Body of pancreas (tissue), 4 donors: ENCODE measurements around the gene ZNF888. TPM values are rescaled to one million over a fixed set of nuclear protein-coding genes. Genes with fewer than 3 reads are reported as not detected.

Source experiments
- ATAC-seq: fragments of 150-250 bp; one replicate; pipeline ENCODE4 v1.9.1; 2016
- DNase-seq, 4 donors: peaks; one replicate each; pipeline ENCODE4 v3.0.0-alpha.2; 2019
- H3K27ac ChIP-seq, 4 donors: fragments of 200-600 bp; sonication (generic); 1 replicate in 3 of 4; 2 replicates in 1 of 4; pipeline versions ENCODE4 v1.5.1 to v1.6.1; 2016 to 2019; ENCODE audit warnings: mild to moderate bottlenecking in 1 of 4, mixed read lengths in 1 of 4, moderate library complexity in 1 of 4
- H3K27me3 ChIP-seq, 2 donors: fragments of 200-600 bp; sonication (generic); one replicate each; pipeline ENCODE4 v1.6.0; 2016; ENCODE audit warnings: mild to moderate bottlenecking in 1 of 2
- H3K36me3 ChIP-seq, 2 donors: fragments of 200-600 bp; sonication (generic); replicated peaks in 1 of 2; 2 replicates each; pipeline ENCODE4 v1.5.1; 2016; ENCODE audit warnings: low read depth in 2 of 2; ENCODE audit not compliant: insufficient read depth in 1 of 2
- H3K4me1 ChIP-seq: fragments of 200-600 bp; sonication (generic); one replicate; pipeline ENCODE4 v1.6.0; 2016
- H3K4me3 ChIP-seq, 2 donors: fragments of 200-600 bp; sonication (generic); 1 replicate in 1 of 2; 2 replicates in 1 of 2; pipeline ENCODE4 v1.5.1; 2016 to 2019
- H3K9me3 ChIP-seq, 3 donors: fragments of 200-600 bp; sonication (generic); 1 replicate in 2 of 3; 2 replicates in 1 of 3; pipeline ENCODE4 v1.5.1; 2016
- CTCF ChIP-seq, 7 experiments: fragments of 450-650 bp in 4 of 7; fragments of 200-600 bp in 3 of 7; sonication (generic) in 3 of 7; IDR thresholded peaks; one replicate each; pipeline ENCODE4 v1.5.1; 2016 to 2019; ENCODE audit warnings: antibody characterized with exemption in 7 of 7
- POLR2A ChIP-seq, 3 donors: fragments of 450-650 bp; IDR thresholded peaks; one replicate each; pipeline ENCODE4 v1.6.1; 2016; ENCODE audit warnings: antibody characterized with exemption in 3 of 3, mild to moderate bottlenecking in 2 of 3
- WGBS, 2 donors: methylation state at CpG; one replicate each; pipeline ENCODE4 v1.1.5; 2017; 5-methylcytosine and 5-hydroxymethylcytosine counted together
- intact Hi-C: fragments of 100-400 bp; cut with DNase I; formaldehyde crosslinking; loops from one replicate; pipeline ENCODE4 v1.15.1; 2023
- total RNA-seq, 2 donors: library from RNA; depleted of rRNA; stranded (reverse); fragments of >200 nt; gene quantifications; one replicate each; pipeline ENCODE4 v1.1.0, GENCODE V29; 2016

The ZNF888 gene
- total RNA-seq = 1 to 10 TPM; 6.3 to 6.7 TPM

GRCh38 chr19:52922841-52923777 is at the start of gene ZNF888:
Gene ZNF888 (minus strand): TSS chr19:52923428. CDS start chr19:52917873, 5,555 bp downstream.
- Histone ChIP-seq H3K4me1 (peaks cover 22% of the 10 kb centered on the region), H3K4me3 (peak within 1 kb of the TSS; percentile 28 to 59), H3K9me3 (no peaks in the 10 kb centered on the region), H3K27me3 (no peaks in the 10 kb centered on the region), H3K27ac (peak within 1 kb of the TSS; percentile 55 to 93 (median 85)), H3K36me3 (peaks cover 0 to under 1% of the 10 kb centered on the region in 2 donors)
- intact Hi-C loops = no loop called here
- WGBS, 2 donors = 1% methylated on average over 38 to 55 of the region's 55 CpGs
- TF ChIP-seq POLR2A (IDR thresholded peaks at IDR 0.05) (peak; percentile 42 to 79 (median 78)), CTCF (IDR thresholded peaks at IDR 0.05) (no peak)
- ATAC-seq = peak; percentile 99
- DNase-seq = peak; percentile 90 to 93 (median 92)

GRCh38 chr19:52967772-52968171 is 44.5 kb upstream of the ZNF888 start:
- DNase-seq (no peak), ATAC-seq (no peak)
- no peaks in the 10 kb centered on the region for H3K9me3 ChIP-seq
- 85 to 87% methylated on average over 2 of the region's 2 CpGs for WGBS, 2 donors
- H3K36me3 ChIP-seq = no peaks in the 10 kb centered on the region
- H3K4me3 ChIP-seq = no peak overlapping the region
- H3K4me1 ChIP-seq = peaks cover 8% of the 10 kb centered on the region
- TF ChIP-seq CTCF (IDR thresholded peaks at IDR 0.05) = no peak
- H3K27ac ChIP-seq = no peak overlapping the region
- no peaks in the 10 kb centered on the region for H3K27me3 ChIP-seq
- intact Hi-C loops = no loop called here

- H3K9me3 ChIP-seq = peaks cover 0 to 19% (median 0%) of the 10 kb centered on the region in 3 donors
- no peaks in the 10 kb centered on the region for H3K27me3 ChIP-seq
- H3K4me3 ChIP-seq = peak overlapping the region; percentile 17 to 21
- WGBS, 2 donors = 4 to 5% methylated on average over 12 of the region's 12 CpGs
- H3K27ac ChIP-seq = peak overlapping the region; percentile 63 to 86 (median 76)
- peak; percentile 11 for ATAC-seq
- TF ChIP-seq POLR2A (IDR thresholded peaks at IDR 0.05) (no peak), CTCF (IDR thresholded peaks at IDR 0.05) (no peak)
- intact Hi-C loops = no loop called here
- H3K36me3 ChIP-seq = no peaks in the 10 kb centered on the region
- H3K4me1 ChIP-seq = peaks cover 22% of the 10 kb centered on the region
- peak in 3 of 4 donors; percentile 18 to 25 (median 21) for DNase-seq
Measured at GRCh38 chr19:52963247-52963618, 40.0 kb upstream of the ZNF888 start.

- 0% methylated on average over 44 to 55 of the region's 55 CpGs for WGBS, 2 donors
- peak; percentile 98 to 99 (median 98) for DNase-seq
- Histone ChIP-seq H3K27me3 (no peaks in the 10 kb centered on the region), H3K9me3 (peaks cover 0 to 25% (median 0%) of the 10 kb centered on the region in 3 donors), H3K4me1 (peaks cover 22% of the 10 kb centered on the region), H3K4me3 (peak within 1 kb of the TSS; percentile 41 to 67), H3K27ac (peak within 1 kb of the TSS; percentile 67 to 86 (median 76)), H3K36me3 (no peaks in the 10 kb centered on the region)
- intact Hi-C loops = no loop called here
- peak; percentile 36 to 77 (median 74) for TF ChIP-seq POLR2A (IDR thresholded peaks at IDR 0.05)
- no peak for TF ChIP-seq CTCF (IDR thresholded peaks at IDR 0.05)
- peak; percentile 99 for ATAC-seq
Measured at GRCh38 chr19:52962394-52963246, 39.4 kb upstream of the ZNF888 start, which contains the start of gene ZNF816. Gene ZNF816 (minus strand): TSS chr19:52962881. CDS start chr19:52956089, 6,792 bp downstream.
